GM19455 (cell line): ENCODE data around the gene METTL6.
"Not testable (repeated sequence)": the region's sequence is repeated elsewhere in the genome, so short reads cannot be mapped to it uniquely, and the experiment has no call there.

Experiments
- ATAC-seq: cut with Tn5 transposase; IDR thresholded peaks from one replicate; pipeline ENCODE4 v1.9.1; 2021; ENCODE audit not compliant: unreplicated experiment

The METTL6 gene

DNA sequence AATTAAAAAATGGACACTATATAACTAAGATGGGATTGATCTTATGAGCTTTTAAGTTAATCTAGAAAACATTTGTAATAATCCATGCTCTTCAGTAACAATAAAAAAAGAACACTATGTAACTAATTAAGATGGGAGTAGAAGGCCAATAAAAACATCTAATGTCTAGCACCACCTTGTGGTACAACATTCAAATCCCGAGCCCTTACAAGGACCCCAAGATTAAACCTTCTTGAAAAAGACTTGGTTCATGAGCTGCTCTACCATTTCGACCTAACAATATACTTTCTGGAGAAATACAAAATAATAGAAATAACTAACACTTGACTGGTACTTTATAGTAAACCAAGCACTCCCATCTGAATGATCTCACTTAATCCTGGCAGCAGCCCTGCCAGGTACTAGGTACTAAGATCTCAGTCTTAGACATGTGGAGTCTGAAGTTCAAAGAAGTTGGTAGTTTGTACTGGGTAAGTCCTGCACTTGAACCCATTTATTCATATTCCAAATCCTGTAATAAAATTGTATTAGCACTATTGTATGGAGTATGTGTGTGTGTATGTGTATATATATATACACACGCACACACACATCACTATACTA lies 21.8 kb downstream of the METTL6 start:
- peak; percentile 57 for ATAC-seq

DNA sequence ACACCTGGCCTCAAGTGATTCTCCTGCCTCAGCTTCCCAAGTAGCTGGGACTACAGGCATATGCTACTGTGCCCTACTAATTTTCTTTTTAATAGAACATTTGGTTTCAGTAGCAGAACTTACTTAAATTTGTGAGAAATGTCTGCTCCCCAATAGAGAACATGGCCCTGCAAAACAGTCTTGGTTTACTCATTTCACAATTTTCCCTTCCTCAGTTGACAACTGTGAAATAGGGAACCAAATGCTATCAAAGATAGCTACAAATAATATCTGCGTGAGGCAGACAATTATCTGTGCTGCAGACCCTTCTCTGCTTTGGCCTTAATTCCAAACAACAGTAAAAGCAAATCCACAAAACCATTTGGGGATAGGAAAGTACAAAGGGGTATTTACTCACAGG lies 22.6 kb downstream of the METTL6 start:
- no peak for ATAC-seq

DNA sequence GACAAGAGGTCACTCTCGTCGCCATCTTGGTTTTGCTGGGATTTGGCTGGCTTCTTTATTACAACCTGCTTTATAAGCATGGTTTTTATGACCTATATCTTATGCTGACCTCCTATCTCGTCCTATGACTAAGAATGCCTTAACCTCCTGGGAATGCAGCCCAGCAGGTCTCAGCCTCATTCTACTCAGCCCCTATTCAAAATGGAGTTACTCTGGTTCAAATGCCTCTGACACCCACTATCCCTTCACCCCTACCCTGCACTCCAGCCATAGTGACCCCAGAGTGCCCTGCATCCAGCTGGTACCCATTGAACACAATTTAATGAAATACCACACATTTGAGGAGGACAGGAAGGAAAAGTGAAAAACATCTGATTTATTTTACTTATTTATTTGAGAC lies 23.4 kb downstream of the METTL6 start:
- ATAC-seq = no peak

DNA sequence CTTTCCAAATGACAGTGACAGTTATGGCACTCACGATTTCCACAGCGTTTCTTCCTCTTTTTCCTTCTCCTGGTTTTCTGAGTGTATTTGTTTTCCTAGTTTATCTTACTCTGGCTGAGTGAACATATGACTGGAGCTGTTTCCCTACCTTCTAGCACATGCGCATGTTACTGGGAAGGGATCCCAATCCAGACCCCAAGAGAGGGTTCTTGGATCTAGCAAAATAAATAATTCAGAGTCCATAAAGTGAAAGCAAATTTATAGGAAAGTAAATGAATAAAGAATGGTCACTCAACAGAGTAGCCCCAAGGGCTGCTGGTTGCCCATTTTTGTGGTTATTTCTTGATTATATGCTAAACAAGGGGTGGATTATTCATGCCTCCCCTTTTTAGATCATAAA lies 23.8 kb downstream of the METTL6 start:
- ATAC-seq = no peak

DNA sequence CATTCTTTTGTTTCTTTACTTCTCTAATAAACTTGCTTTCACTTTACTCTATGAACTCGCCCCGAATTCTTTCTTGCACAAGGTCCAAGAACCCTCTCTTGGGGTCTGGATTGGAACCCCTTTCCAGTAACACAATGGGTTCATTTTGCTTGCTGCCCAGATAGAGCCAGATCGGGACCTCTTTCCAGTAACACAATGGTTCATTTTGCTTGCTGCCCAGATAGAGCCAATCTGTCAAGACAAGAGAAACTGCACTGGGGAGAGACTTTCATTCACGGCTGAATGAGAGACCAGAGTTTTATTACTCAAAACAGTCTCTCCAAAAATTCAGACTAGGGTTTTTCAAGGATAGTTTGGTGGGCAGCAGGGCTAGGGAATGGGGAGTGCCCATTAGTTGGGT lies 25.4 kb downstream of the METTL6 start:
- ATAC-seq = no peak

DNA sequence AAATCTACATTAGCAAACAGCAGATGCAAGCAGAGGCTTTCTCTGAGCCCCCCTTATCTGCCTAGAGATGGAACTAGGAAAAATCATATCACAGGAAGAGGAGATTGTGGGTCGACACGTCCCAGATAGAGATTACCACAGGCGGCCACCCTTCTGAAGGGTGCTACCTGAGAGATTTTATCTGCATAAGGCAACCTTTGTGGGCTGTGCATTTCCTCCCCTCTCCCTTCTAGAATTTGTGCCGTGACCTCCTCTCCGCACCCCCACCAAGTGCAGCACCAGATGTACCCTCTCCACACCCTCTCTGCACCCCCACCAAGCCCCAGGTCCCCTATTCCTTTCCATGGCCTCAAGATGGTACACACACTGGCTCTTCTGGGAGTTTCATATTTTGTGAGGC lies 27.4 kb downstream of the METTL6 start:
- no peak for ATAC-seq

DNA sequence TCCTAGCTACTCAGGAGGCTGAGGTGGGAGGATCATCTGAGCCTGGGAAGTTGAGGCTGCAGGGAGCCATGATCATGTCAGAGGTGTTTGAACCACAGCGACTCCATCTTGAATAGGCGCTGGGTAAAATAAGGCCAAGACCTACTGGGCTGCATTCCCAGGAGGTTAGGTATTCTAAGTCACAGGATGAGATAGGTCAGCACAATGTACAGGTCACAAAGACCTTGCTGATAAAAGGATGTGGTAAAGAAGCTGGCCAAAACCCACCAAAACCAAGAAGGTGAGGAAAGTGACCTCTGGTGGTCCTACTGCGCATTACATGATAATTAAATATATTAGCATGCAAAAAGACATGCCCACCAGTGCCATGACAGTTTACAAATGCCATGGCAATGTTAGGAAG lies 28.6 kb downstream of the METTL6 start:
- not testable (repeated sequence) for ATAC-seq

DNA sequence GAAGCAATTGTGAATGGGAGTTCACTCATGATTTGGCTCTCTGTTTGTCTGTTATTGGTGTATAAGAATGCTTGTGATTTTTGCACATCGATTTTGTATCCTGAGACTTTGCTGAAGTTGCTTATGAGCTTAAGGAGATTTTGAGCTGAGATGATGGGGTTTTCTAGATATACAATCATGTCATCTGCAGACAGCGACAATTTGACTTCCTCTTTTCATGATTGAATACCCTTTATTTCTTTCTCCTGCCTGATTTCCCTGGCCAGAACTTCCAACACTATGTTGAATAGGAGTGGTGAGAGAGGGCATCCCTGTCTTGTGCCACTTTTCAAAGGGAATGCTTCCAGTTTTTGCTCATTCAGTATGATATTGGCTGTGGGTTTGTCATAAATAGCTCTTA lies 34.1 kb downstream of the METTL6 start:
- ATAC-seq = not testable (repeated sequence)

DNA sequence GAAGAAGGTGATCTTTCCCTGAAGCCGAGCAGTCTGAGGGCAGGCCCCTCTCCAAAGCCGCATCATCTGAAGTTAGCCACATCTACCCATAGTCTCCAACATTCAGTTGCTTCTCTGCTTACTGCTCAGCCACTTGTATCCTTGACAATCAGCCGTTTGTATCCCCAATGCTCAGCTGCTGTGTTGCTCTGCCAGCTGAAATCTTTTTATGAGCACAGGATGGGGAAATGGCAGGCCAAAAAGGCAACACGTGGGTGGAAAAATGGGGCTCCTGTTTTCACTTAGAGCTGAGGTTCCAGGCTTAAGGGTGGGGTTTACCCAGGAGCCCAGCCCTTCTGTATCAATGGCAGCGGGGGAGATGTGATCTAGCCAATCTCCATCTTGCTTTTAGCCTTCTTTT lies 36.3 kb downstream of the METTL6 start:
- ATAC-seq = no peak

DNA sequence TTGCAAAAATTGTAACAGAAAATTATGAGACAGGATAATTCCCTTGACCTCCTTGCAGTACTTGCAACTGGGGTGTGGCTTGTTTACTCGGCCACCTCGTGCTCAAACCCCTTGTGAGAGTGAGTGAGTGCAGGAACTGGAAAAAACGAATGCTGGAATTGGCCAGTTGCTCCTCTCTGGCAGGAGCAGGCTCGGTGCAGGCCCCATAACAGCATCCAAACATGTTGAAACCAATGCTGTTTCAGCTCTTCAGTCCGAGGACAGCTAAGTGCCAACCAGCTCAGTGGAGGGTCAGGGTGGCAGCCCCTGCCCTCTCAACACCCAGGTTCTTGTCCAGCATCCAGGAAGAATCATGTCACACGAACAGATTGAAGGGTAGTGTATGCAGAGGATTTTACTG lies 36.9 kb downstream of the METTL6 start:
- no peak for ATAC-seq

DNA sequence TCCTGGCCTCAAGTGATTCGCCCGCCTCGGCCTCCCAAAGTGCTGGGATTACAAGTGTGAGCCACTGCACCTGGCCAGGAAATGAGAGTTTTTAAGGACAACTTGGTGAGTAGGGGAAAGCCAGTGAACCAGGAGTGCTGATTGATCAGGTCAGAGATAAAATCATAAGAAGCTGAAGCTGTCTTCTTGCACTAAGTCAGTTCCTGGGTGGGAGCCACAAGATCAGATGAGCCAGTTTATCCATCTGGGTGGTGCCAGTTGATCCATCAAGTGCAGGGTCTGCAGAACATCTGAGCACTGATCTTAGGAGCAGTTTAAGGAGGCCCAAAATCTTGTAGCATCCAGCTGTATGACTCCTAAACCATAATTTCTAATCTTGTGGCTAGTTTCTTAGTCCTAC lies 39.0 kb downstream of the METTL6 start:
- ATAC-seq = not testable (repeated sequence)

DNA sequence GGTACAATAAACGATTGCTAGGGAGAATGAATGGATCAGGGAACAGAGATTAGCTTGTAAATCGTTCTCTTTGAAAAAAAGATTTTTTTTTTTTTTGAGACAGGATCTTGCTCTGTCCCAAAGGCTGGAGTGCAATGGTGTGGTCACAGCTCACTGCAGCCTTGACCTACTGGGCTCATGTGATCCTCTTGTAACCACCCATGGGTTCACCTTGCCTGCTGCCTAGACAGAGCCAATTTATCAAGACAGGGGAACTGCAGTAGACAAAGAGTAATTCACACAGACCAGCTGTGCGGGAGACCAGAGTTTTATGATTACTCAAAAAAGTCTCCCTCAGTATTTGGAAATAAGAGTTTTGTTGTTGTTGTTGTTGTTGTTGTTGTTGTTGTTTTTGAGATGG lies 39.6 kb downstream of the METTL6 start:
- ATAC-seq = no peak

DNA sequence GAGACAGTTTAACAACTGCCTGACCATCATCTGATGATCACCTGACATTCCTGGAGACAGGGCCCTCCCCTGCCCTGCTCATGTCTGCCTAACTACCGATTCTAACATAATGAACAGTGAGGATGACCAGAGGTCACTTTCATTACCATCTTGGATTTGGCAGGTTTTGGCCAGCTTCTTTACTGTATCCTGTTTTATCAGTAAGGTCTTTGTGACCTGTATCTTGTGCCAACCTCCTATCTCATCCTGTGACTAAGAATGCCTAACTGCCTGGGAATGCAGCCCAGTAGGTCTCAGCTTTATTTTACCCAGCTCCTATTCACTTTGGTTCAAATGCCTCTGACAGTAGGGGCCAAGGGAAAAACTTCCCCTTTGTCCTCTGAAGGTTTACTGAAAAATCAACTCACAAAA lies 40.2 kb downstream of the METTL6 start:
- ATAC-seq = no peak

DNA sequence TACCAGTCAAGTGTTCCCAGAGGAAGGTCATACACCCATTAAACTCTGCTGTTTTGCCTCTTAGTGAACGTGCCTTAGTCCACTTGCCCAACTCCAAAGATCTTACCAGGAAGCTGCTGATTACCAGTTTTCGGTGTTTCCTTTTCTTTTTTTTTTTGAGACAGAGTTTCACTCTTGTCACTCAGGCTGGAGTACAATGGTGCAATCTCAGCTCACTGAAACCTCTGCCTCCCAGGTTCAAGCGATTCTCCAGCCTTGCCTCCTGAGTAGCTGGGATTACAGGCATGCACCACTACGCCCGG lies 40.7 kb downstream of the METTL6 start:
- not testable (repeated sequence) for ATAC-seq

DNA sequence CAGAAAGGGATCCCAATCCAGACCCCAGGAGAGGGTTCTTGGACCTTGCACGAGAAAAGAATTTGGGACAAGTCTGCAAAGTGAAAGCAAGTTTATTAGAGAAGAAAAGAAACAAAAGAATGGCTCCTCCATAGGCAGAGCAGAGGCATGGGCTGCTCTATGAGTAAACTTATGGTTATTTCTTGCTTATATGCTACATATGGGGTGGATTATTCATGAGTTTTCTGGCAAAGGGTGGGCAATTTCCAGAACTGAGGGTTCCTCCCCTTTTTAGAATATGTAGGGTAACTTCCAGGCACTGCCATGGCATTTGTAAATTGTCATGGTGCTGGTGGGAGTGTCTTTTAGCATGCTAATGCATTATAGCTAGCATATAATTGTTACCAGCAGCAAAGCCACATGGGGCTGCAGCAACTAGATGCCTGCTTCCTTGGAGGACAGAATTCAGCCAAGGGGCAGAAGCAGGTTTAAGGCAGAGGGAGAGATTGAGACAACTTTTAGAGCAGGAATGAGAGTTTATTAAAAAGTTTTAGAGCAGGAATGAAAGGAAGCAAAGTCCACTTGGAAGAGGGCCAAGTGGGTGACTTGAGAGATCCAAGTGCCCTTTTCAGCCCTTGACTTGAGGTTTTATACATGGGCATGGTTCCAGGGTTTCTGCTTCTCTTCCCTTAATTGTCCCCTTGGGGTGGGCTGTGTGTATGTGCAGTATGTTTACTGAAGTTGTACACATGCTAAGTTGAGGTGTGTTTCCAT lies 41.3 kb downstream of the METTL6 start:
- ATAC-seq = no peak

DNA sequence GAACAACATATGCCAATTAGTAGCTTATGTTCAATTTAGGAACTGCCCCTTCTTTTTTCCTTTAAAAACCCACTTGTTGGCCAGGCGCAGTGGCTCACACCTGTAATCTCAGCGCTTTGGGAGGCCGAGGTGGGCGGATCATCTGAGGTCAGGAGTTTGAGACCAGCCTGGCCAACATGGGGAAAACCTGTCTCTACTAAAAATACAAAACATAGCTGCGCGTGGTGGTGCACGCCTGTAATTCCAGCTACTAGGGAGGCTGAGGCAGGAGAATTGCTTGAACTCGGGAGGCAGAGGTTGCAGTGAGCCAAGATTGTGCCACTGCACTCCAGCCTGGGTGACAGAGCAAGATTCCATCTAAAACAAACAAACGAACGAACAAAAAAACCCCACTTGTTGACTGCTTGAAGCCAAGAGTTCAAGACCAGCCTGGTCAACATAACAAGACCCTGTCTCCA lies 42.1 kb downstream of the METTL6 start:
- not testable (repeated sequence) for ATAC-seq

DNA sequence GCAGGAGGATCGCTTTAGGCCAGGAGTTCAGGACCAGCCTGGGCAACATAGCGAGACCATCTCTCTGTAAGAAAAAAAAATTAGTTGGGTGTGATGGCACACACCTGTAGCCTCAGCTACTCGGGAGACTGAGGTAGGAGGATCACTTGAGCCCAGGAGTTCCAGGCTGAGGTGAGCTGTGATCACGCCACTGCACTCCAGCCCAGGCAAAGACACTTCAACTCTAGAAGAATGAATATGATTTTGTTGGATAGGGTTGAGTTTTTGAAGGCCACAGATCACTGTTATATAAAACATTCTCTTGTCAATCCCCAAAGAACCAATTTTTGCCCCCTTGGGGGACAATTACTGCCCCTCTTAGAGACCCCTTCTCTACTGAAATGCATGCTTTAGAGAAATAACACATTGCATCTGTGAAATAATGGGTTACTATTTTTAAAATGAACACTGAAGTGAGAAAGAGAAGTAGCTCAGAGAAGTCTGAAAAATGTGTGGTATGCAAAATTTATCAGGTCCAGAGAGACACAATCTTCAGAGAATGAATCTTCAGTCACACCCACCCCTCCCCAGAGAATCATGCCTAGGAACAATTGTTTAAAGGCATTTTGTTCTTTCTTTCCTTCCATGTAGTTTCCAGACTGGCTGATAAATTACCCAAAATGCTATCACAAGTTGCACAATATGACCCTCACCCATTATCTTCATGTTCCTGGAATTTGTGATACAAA lies 42.7 kb downstream of the METTL6 start:
- peak; percentile 86 for ATAC-seq

DNA sequence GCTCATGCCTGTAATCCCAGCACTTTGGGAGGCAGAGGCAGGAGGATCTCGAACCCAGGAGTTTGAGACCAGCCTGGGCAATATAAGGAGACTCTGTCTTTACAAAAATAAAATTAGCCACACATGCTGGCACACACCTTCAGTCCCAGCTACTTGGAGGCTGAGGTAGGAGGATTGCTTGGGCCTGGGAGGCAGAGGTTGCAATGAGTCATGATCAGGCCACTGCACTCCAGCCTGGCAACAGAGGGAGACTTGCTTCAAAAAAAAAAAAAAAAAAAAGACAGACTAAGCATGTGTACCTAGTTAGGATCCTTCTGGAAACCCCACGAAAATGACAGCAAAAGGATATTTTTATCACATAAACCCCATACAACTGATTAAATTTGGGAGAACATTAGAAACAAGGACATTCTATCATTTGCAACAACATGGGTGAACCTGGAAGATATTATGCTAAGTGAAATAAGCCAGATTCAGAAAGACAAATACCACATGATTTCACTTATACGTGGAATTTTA lies 44.9 kb downstream of the METTL6 start:
- no peak for ATAC-seq

DNA sequence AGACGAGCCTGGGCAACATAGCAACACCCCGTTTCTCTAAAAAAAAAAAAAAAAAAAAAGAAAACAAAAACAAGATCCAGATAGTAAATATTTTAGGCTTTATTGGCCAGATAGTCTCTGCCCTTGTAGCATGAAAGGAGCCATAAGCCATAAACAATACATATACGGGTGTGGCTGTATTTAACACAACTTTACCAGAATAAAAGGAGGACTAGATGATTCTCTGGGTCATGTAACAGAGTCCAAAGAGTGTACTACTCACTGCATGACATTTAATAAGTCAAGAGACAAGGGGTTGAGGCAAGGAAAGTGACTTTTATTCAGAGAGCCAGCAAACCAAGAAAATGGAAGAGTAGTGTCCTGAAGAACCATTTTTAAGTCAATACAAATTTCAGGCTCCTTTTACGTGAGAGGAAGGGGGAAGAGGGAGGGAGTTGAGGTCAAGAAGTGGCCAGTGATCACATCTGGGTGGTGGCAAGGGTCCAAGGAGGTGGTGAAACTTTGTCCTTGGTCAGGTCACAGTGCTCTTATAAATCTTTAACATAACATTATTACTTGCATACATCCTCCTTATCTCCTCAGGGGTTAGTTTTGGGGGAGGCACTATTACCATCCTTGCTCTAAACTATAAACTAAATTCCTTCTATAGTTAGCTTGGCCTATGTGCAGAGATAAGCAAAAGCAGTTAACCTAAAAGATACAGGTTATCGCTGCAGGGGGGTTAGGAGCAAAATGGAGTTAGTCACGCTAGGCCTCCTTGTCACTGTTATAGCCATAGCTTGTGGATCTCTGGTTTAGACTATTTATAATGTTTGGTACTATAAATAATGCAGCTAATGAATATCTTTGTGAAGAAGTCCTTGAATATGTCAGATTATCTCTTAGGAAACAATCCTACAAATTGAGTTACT lies 46.1 kb downstream of the METTL6 start:
- no peak for ATAC-seq

DNA sequence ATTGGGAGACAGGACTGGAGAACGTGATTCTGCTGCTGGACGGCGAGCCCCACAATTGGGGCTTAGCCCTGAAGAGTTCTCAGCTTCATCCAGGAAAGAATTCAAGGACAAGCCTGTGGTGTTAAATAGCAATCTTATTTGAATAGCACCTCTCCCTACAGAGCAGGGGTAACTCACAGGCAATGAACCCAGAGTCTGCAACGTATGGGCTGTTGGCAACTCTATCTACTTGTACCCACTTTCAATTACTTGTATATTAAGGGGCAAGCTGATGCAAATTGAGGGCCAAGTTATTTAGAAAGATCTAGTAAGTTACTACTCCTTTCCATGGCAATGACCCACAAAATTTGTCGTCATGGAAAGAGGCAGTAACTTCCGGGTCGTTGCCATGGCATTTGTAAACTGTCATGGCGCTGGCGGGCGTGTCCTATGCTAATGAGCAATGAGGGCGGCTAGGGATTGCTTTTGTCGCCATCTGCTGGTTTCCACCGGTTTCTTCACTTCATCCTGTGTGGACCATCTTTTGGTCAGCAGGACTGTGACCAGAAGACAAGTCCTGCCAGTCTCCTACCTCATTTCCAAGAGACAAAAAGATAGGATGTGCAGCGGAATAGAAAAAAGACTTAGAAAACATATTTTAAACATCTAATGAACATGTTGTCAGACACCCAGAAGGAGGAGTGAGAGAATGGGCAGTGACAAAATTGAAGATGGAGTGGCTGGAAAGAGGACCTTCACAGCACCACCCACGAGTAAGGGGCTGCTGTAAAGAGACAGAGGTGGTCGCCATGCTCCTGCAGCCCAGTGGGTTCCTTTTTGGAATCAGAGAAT lies 49.2 kb downstream of the METTL6 start:
- peak; percentile 90 for ATAC-seq
